HCT116 (cell line): ENCODE results near the gene SSH2. TPM values are rescaled to one million over a fixed set of nuclear protein-coding genes. Genes with fewer than 3 reads are reported as not detected.

ENCODE experiments used
- ATAC-seq: fragments of 200-7000 bp; cut with Tn5 transposase; 2 replicates; pipeline ENCODE4 v1.9.1; 2020; ENCODE audit warnings: mild to moderate bottlenecking, moderate library complexity
- BruUV-seq: library from RNA; stranded (reverse); fragments of 400-500 nt; replicated peaks from 2 replicates; lab custom pipeline; 2021; lab: Mats Ljungman, UMichigan
- CTCF ChIA-PET: fragments of 300-600 bp; sonication (Branson Sonifier 250); formaldehyde crosslinking; loops from one replicate; lab custom pipeline; 2021; ENCODE audit warnings: antibody characterized with exemption; lab: Charles Lee
- POLR2A ChIA-PET: fragments of 300-600, 350-600 bp; sonication (Branson Sonifier 250); formaldehyde crosslinking; loops from one replicate; lab custom pipeline; 2021; ENCODE audit warnings: antibody characterized with exemption; lab: Charles Lee
- RAD21 ChIA-PET, 2 experiments: fragments of 300-600 bp; sonication (Branson Sonifier 250); formaldehyde crosslinking; loops; one replicate each; lab custom pipeline; 2023; ENCODE audit warnings: low total read pairs in 2 of 2; ENCODE audit not compliant: uncharacterized antibody in 2 of 2, unreplicated experiment in 2 of 2, low non-redundant PET in 1 of 2; lab: Charles Lee
- DNase-seq: peaks from one replicate; pipeline ENCODE4 v3.0.0-alpha.2; 2010; ENCODE audit warnings: low read depth, low spot score
- H2AFZ ChIP-seq: fragments of 200-600 bp; shearing (Covaris generic), sonication (generic); 2 replicates; pipeline ENCODE4 v1.6.1; 2017; ENCODE audit warnings: low read depth, mixed run types, mixed read lengths, antibody characterized with exemption, low read length; ENCODE audit not compliant: poor library complexity, severe bottlenecking
- H3K27ac ChIP-seq: 2 replicates; pipeline ENCODE4 v1.5.1; 2012; ENCODE audit warnings: low read depth, low read length
- H3K27me3 ChIP-seq: fragments of 200-600 bp; sonication (generic); 2 replicates; pipeline ENCODE4 v1.6.1; 2016; ENCODE audit warnings: mixed run types, low read length, mixed read lengths; ENCODE audit not compliant: insufficient read depth
- H3K36me3 ChIP-seq, 2 experiments: fragments of 200-500 bp in 1 of 2; fragments of 200-600 bp in 1 of 2; sonication (Bioruptor generic) in 1 of 2; sonication (generic) in 1 of 2; 2 replicates each; pipeline versions ENCODE4 v1.5.1 to v1.6.1; 2014 to 2016; ENCODE audit warnings: low read length in 2 of 2, inconsistent platforms in 1 of 2, mixed read lengths in 1 of 2, mixed run types in 1 of 2; ENCODE audit not compliant: insufficient read depth in 2 of 2, control insufficient read depth in 1 of 2
- H3K4me1 ChIP-seq, 2 experiments: fragments of 200-600 bp in 1 of 2; sonication (generic) in 1 of 2; 2 replicates each; pipeline versions ENCODE4 v1.5.1 to v1.6.1; 2012 to 2017; ENCODE audit warnings: low read length in 2 of 2, inconsistent platforms in 1 of 2, mild to moderate bottlenecking in 1 of 2, mixed read lengths in 1 of 2, mixed run types in 1 of 2, moderate library complexity in 1 of 2; ENCODE audit not compliant: insufficient read depth in 2 of 2, control insufficient read depth in 1 of 2
- H3K4me2 ChIP-seq: fragments of 200-600 bp; sonication (generic); 2 replicates; pipeline ENCODE4 v1.6.1; 2017; ENCODE audit warnings: mixed run types, low read length, mixed read lengths
- H3K4me3 ChIP-seq, 2 experiments: fragments of 200-600 bp in 1 of 2; sonication (generic) in 1 of 2; replicated peaks in 1 of 2; 2 replicates each; pipeline ENCODE4 v1.5.1; 2011 to 2016; ENCODE audit warnings: low read length in 2 of 2, control low read depth in 1 of 2, low read depth in 1 of 2, mild to moderate bottlenecking in 1 of 2, mixed read lengths in 1 of 2, mixed run types in 1 of 2
- H3K79me2 ChIP-seq: fragments of 200-600 bp; sonication (generic); 2 replicates; pipeline ENCODE4 v1.6.1; 2017; ENCODE audit warnings: mild to moderate bottlenecking, mixed run types, low read length, moderate library complexity, mixed read lengths; ENCODE audit not compliant: insufficient read depth
- H3K9ac ChIP-seq: fragments of 200-600 bp; sonication (generic); 2 replicates; pipeline ENCODE4 v1.6.1; 2016; ENCODE audit warnings: low read length, mixed read lengths
- H3K9me2 ChIP-seq: fragments of 200-600 bp; sonication (generic), shearing (Covaris generic); 2 replicates; pipeline ENCODE4 v1.6.1; 2017; ENCODE audit warnings: mixed run types, mild to moderate bottlenecking, moderate library complexity; ENCODE audit not compliant: insufficient read depth
- H3K9me3 ChIP-seq, 2 experiments: fragments of 200-500 bp in 1 of 2; fragments of 200-600 bp in 1 of 2; sonication (Bioruptor generic) in 1 of 2; sonication (generic) in 1 of 2; 2 replicates each; pipeline ENCODE4 v1.6.1; 2014 to 2017; ENCODE audit warnings: low read length in 2 of 2, mixed read lengths in 2 of 2, inconsistent platforms in 1 of 2, low read depth in 1 of 2, mild to moderate bottlenecking in 1 of 2, mixed run types in 1 of 2, moderate library complexity in 1 of 2; ENCODE audit not compliant: control insufficient read depth in 1 of 2, insufficient read depth in 1 of 2
- H4K20me1 ChIP-seq: fragments of 200-600 bp; sonication (generic), shearing (Covaris generic); 2 replicates; pipeline ENCODE4 v1.6.1; 2017; ENCODE audit warnings: mixed run types, mild to moderate bottlenecking, moderate library complexity; ENCODE audit not compliant: insufficient read depth
- CEBPB ChIP-seq: IDR thresholded peaks from 2 replicates; pipeline ENCODE4 v1.6.1; 2012; ENCODE audit warnings: low read depth
- EGR1 ChIP-seq: IDR thresholded peaks from 2 replicates; pipeline ENCODE4 v1.6.1; 2012; ENCODE audit warnings: low read depth
- ELF1 ChIP-seq: IDR thresholded peaks from 2 replicates; pipeline ENCODE4 v1.6.1; 2012; ENCODE audit warnings: low read depth, borderline replicate concordance
- JUND ChIP-seq: IDR thresholded peaks from 2 replicates; pipeline ENCODE4 v1.6.1; 2012
- RAD21 ChIP-seq: IDR thresholded peaks from 2 replicates; pipeline ENCODE4 v1.6.1; 2012; ENCODE audit warnings: low read depth, mild to moderate bottlenecking
- REST ChIP-seq: IDR thresholded peaks from 2 replicates; pipeline ENCODE4 v1.6.1; 2012; ENCODE audit warnings: low read depth
- SIN3A ChIP-seq: IDR thresholded peaks from 2 replicates; pipeline ENCODE4 v1.6.1; 2012; ENCODE audit warnings: low read depth
- SRF ChIP-seq: IDR thresholded peaks from 2 replicates; pipeline ENCODE4 v1.6.1; 2012; ENCODE audit warnings: low read depth
- YY1 ChIP-seq: IDR thresholded peaks from 2 replicates; pipeline ENCODE4 v1.6.1; 2011; ENCODE audit warnings: low read length, low read depth, moderate library complexity, mild to moderate bottlenecking; ENCODE audit not compliant: insufficient replicate concordance; ENCODE audit errors: extremely low read depth
- ZBTB33 ChIP-seq: IDR thresholded peaks from 2 replicates; pipeline ENCODE4 v1.6.1; 2011; ENCODE audit warnings: mild to moderate bottlenecking, low read length, moderate library complexity; ENCODE audit not compliant: insufficient replicate concordance; ENCODE audit errors: extremely low read depth
- ZFX ChIP-seq: fragments of 450-650 bp; IDR thresholded peaks from 2 replicates; pipeline ENCODE4 v1.6.1; 2017
- ZNF274 ChIP-seq: fragments of 200-500 bp; sonication (Bioruptor generic); IDR thresholded peaks from 2 replicates; pipeline ENCODE4 v1.6.1; 2014; ENCODE audit warnings: mild to moderate bottlenecking, low read depth, low read length, inconsistent platforms
- intact Hi-C: fragments of 100-400 bp; cut with micrococcal nuclease; formaldehyde crosslinking; loops from 2 replicates; pipeline ENCODE4 v1.10.0; 2022
- total RNA-seq: library from RNA; stranded (reverse); gene quantifications from one replicate; pipeline ENCODE4 v1.2.1, GENCODE V29; 2021; ENCODE audit not compliant: unreplicated experiment
- TF ChIP-seq, protein P1 (sequence below): IDR thresholded peaks from 2 replicates; pipeline ENCODE4 v1.6.1; 2012
- TF ChIP-seq, protein P2 (sequence below), 3 experiments: fragments of 200-600 bp in 1 of 3; sonication (generic) in 1 of 3; IDR thresholded peaks in 2 of 3; conservative IDR thresholded peaks in 1 of 3; 2 replicates each; pipeline ENCODE4 v1.5.1; 2012 to 2017; ENCODE audit warnings: low read depth in 2 of 3, low read length in 2 of 3, antibody characterized with exemption in 1 of 3, borderline replicate concordance in 1 of 3, control low read depth in 1 of 3, mild to moderate bottlenecking in 1 of 3, mixed read lengths in 1 of 3, mixed run types in 1 of 3, moderate library complexity in 1 of 3; ENCODE audit not compliant: insufficient read depth in 1 of 3

The SSH2 gene
- total RNA-seq, 1 experiment from 2014 or later: 17.0 TPM

- POLR2A ChIA-PET: no interaction called here
- RAD21 ChIA-PET: no interaction called here
- Histone ChIP-seq H3K36me3 (no peaks in the 10 kb centered on the region), H3K27me3 (no peaks in the 10 kb centered on the region), H2AFZ (no peak overlapping the region), H4K20me1 (no peaks in the 10 kb centered on the region), H3K9ac (no peak overlapping the region), H3K9me2 (no peaks in the 10 kb centered on the region), H3K4me3 (no peak overlapping the region), H3K79me2 (no peaks in the 10 kb centered on the region), H3K4me1 (no peaks in the 10 kb centered on the region), H3K9me3 (no peaks in the 10 kb centered on the region), H3K27ac (no peak overlapping the region), H3K4me2 (no peak overlapping the region)
- TF ChIP-seq ZBTB33: no peak
- TF ChIP-seq SRF: no peak
- TF ChIP-seq REST: no peak
- TF ChIP-seq, protein P1, sequence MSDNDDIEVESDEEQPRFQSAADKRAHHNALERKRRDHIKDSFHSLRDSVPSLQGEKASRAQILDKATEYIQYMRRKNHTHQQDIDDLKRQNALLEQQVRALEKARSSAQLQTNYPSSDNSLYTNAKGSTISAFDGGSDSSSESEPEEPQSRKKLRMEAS: no peak
- TF ChIP-seq, protein P2, sequence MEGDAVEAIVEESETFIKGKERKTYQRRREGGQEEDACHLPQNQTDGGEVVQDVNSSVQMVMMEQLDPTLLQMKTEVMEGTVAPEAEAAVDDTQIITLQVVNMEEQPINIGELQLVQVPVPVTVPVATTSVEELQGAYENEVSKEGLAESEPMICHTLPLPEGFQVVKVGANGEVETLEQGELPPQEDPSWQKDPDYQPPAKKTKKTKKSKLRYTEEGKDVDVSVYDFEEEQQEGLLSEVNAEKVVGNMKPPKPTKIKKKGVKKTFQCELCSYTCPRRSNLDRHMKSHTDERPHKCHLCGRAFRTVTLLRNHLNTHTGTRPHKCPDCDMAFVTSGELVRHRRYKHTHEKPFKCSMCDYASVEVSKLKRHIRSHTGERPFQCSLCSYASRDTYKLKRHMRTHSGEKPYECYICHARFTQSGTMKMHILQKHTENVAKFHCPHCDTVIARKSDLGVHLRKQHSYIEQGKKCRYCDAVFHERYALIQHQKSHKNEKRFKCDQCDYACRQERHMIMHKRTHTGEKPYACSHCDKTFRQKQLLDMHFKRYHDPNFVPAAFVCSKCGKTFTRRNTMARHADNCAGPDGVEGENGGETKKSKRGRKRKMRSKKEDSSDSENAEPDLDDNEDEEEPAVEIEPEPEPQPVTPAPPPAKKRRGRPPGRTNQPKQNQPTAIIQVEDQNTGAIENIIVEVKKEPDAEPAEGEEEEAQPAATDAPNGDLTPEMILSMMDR (IDR thresholded peaks at IDR 0.05 in 2 of 3, conservative IDR thresholded peaks at IDR 0.05 in 1 of 3; ENCODE audit: borderline replicate concordance in 1 of 3, insufficient read depth in 1 of 3, low read depth in 2 of 3, low read length in 2 of 3): no peak
- TF ChIP-seq SIN3A: no peak
- TF ChIP-seq ELF1: no peak
- TF ChIP-seq EGR1: no peak
- TF ChIP-seq ZFX: no peak
- no peak for TF ChIP-seq ZNF274
- no peak for TF ChIP-seq RAD21
- TF ChIP-seq JUND: no peak
- no peak for TF ChIP-seq CEBPB
- TF ChIP-seq YY1: no peak
- ATAC-seq (no peak), DNase-seq (no peak)
- intact Hi-C loops: no loop called here
- CTCF ChIA-PET: interaction anchor here (2.0 kb wide), 1 partner anchor 21 kb away, joined by 6 read pairs; no protein-coding TSS in a partner anchor
- no TSS peak for BruUV-seq
Measured at GRCh38 chr17:29758255-29758654, 171.8 kb downstream of the SSH2 start.
